Stromal cell of bone marrow (primary cell): ENCODE measurements around the gene PHC2.

Experiments
- DNase-seq: peaks from one replicate; pipeline ENCODE4 v3.0.0-alpha.2; 2012; ENCODE audit warnings: low read depth

PHC2 gene

GRCh38 chr1:33289858-33290154 lies 141.1 kb downstream of the PHC2 start:
- no peak for DNase-seq

GRCh38 chr1:33288976-33289857 lies 141.7 kb downstream of the PHC2 start:
- DNase-seq: no peak

DNA sequence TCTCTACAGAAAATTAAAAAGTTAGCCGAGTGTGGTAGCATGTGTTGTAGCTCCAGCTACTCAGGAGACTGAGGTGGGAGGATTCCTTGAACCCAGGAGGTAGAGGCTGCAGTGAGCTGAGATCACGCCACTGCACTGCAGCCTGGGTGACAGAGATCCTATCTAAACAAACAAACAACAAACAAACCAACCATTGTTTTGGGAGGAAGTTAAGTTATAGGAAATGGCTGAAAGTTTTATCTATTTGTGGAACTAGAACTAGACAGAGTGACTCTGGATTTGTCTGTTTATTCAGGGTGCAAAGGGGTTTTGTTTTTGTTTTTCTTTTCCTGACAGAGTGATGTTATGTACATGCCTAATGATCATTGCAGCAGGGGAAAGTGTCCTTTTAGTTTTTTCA lies 143.6 kb downstream of the PHC2 start:
- no peak for DNase-seq

- no peak for DNase-seq
Observed at GRCh38 chr1:33286451-33287185, 144.3 kb downstream of the PHC2 start.

DNA sequence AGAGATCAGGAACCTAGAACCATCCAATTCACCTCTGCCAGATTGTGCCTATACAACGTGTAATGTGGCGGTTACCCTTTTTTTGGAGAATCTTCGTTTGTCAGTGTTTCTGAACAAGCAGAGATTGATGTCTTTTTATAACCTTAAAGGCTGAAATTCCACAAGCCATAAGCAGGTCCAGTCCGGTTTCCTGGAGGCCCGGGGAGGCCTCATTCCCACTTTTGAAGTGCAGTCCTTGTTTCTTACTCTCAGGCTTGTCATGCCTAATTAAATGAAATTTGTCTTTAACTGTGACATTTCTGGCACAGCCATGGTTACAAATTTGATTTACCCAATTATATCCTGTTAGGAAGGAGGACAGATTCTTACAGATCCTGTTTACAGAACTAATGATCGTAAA lies 146.8 kb downstream of the PHC2 start:
- no peak for DNase-seq

GRCh38 chr1:33282791-33283190 lies 148.1 kb downstream of the PHC2 start:
- no peak for DNase-seq

GRCh38 chr1:33281554-33282303 lies 149.2 kb downstream of the PHC2 start:
- DNase-seq: no peak

DNA sequence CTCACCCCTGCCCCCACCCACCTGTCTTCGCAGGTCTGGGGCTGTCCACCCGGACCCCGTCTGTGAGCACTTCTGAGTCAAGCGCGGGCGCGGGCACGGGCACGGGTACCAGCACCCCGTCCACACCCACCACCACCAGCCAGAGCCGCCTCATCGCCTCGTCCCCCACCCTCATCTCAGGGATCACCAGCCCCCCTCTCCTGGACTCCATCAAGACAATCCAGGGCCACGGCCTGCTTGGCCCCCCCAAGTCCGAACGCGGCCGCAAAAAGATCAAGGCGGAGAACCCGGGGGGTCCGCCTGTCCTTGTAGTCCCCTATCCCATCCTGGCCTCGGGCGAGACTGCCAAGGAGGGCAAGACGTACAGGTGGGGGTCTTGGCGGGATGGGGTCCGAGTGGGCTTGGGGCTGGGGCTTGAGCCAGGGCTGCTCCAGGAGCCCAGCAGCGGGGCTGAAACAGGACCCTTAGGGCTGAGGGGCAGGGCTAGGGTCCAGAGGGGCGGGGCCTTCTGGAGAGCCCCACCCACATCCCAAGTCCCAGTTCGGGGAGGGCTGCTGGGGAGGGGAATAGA lies 150.7 kb downstream of the PHC2 start:
- DNase-seq: no peak

GRCh38 chr1:33277488-33278084 lies 153.3 kb downstream of the PHC2 start:
- DNase-seq: no peak

- no peak for DNase-seq
Observed at GRCh38 chr1:33276573-33277298, 154.2 kb downstream of the PHC2 start.

DNA sequence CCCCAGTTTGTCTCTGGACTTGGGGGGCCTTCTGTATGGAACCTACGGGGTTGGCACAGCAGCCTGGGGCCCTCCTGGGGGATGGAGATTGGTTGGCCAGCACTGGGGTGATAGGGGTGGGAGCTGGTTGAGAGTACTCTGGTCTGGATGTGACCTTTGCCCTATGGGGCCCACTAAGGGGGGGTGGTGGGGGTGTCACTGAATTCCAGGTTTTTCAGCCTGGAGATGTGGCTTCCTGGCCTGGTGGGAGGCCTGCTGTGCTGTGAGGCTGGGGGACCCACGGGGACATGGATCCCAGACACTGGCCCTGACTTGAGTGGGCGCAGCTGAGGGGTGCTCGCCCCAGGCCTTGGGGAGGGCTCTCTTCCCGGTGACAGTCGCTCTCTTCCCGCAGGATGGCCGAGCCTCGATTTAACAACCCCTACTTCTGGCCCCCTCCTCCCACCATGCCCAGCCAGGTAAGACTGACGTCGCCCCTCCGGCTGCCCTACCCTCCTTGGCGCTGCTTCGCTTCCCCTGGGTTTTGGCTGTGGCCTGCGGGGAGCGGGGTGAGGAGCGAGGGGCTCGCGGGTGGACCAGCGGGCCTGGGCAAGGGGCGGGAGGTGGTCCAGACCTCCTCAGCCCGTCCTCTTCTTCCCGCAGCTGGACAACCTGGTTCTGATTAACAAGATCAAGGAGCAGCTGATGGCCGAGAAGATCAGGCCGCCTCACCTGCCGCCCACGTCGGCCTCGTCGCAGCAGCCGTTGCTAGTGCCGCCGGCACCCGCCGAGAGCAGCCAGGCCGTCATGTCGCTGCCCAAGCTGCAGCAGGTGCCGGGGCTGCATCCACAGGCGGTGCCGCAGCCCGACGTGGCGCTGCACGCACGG lies 155.0 kb downstream of the PHC2 start:
- DNase-seq: no peak

GRCh38 chr1:33275195-33275594 lies 155.7 kb downstream of the PHC2 start:
- DNase-seq: no peak

GRCh38 chr1:33274446-33274845 lies 156.4 kb downstream of the PHC2 start:
- DNase-seq: no peak

- no peak for DNase-seq
Observed at GRCh38 chr1:33273961-33274371, 156.9 kb downstream of the PHC2 start.
